Measurements from ENCODE around the gene OR6B1. TPM values are rescaled to one million over a fixed set of nuclear protein-coding genes. Genes with fewer than 3 reads are reported as not detected.

Gene OR6B1
- total RNA-seq, 1 experiment from 2014 or later, result not detected

- H3K4me1 Mint-ChIP-seq, result no peaks in the 10 kb centered on the region
- ATAC-seq (no peak), DNase-seq (ENCODE audit: low spot score) (no peak)
- no peak overlapping the region for H3K27ac Mint-ChIP-seq
- H3K4me3 Mint-ChIP-seq, result no peak overlapping the region
- no peaks in the 10 kb centered on the region; the same call in 1 of the 2 replicates for H3K27me3 Mint-ChIP-seq (ENCODE audit: low read depth)
- no peak for TF ChIP-seq NFATC4 (CRISPR knock-in tag; IDR thresholded peaks at IDR 0.05)
- no peak for TF ChIP-seq E2F5 (CRISPR knock-in tag; IDR thresholded peaks at IDR 0.05)
- TF ChIP-seq ARID4B (CRISPR knock-in tag; IDR thresholded peaks at IDR 0.05; ENCODE audit: borderline replicate concordance), result no peak
- TF ChIP-seq E2F4 (CRISPR knock-in tag; IDR thresholded peaks at IDR 0.05; ENCODE audit: borderline replicate concordance, low read depth), result no peak
- TF ChIP-seq FOXK1 (CRISPR knock-in tag; IDR thresholded peaks at IDR 0.05), result no peak
- TF ChIP-seq IRF2 (CRISPR knock-in tag; IDR thresholded peaks at IDR 0.05; ENCODE audit: borderline replicate concordance, low read depth), result no peak
- no peak for TF ChIP-seq RORB (CRISPR knock-in tag; IDR thresholded peaks at IDR 0.05)
- no peak for TF ChIP-seq STAT6 (CRISPR knock-in tag; conservative IDR thresholded peaks at IDR 0.05; ENCODE audit: low read depth)
- no peak for TF ChIP-seq ATF1 (CRISPR knock-in tag; IDR thresholded peaks at IDR 0.05)
- no peak for TF ChIP-seq ZNF671 (CRISPR knock-in tag; IDR thresholded peaks at IDR 0.05)
- TF ChIP-seq GTF2I (CRISPR knock-in tag; conservative IDR thresholded peaks at IDR 0.05), result no peak
- no peak for TF ChIP-seq SMAD3 (CRISPR knock-in tag; IDR thresholded peaks at IDR 0.05; ENCODE audit: borderline replicate concordance)
- no peak for TF ChIP-seq HMGA2 (CRISPR knock-in tag; IDR thresholded peaks at IDR 0.05)
- TF ChIP-seq GRHL2 (CRISPR knock-in tag; IDR thresholded peaks at IDR 0.05; ENCODE audit: insufficient replicate concordance, severe bottlenecking), result no peak
- no peak for TF ChIP-seq ZNF138 (CRISPR knock-in tag; conservative IDR thresholded peaks at IDR 0.05)
- no peak for TF ChIP-seq ZSCAN18 (CRISPR knock-in tag; IDR thresholded peaks at IDR 0.05)
- no peak for TF ChIP-seq ZNF232 (CRISPR knock-in tag; IDR thresholded peaks at IDR 0.05)
- no peaks in the 10 kb centered on the region for H3K36me3 Mint-ChIP-seq
- H3K9me3 Mint-ChIP-seq, result no peaks in the 10 kb centered on the region
- ChIA-PET CTCF (no interaction called here), POLR2A (no interaction called here)
These were observed 21.5 kb upstream of the OR6B1 start for GRCh38 chr7:143978585-143978984.

Data from WTC11 (cell line).